PC-3 (cell line): ENCODE measurements around the gene SENP5.

ENCODE experiments used
- EZH2 ChIP-seq: fragments of 300-600 bp; sonication (generic); IDR thresholded peaks from one replicate; pipeline ENCODE4 v1.6.1; 2017; ENCODE audit warnings: antibody characterized with exemption, mild to moderate bottlenecking, low read length; ENCODE audit not compliant: unreplicated experiment
- TF ChIP-seq, protein P1 (sequence below): fragments of 300-600 bp; sonication (generic); conservative IDR thresholded peaks from 2 replicates; pipeline ENCODE4 v1.5.1; 2017; ENCODE audit warnings: antibody characterized with exemption, low read depth, mild to moderate bottlenecking, low read length

DNA sequence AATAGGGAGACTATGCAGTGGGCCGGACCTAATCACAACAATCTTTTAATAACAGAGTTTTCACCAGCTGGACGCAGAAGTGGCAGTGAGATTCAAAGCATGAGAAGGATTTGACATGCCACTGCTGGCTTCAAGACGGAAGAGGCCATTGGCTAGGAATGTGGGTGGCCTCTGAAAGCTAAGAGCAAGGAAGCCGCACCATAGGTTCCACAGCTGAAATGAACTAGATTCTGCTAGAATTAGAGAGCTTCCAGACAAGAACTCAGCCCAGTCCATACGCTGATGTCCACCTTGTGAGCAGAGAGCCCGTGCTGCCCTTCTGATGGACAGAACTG, 81.5 kb downstream of the SENP5 start:
- TF ChIP-seq, protein P1, sequence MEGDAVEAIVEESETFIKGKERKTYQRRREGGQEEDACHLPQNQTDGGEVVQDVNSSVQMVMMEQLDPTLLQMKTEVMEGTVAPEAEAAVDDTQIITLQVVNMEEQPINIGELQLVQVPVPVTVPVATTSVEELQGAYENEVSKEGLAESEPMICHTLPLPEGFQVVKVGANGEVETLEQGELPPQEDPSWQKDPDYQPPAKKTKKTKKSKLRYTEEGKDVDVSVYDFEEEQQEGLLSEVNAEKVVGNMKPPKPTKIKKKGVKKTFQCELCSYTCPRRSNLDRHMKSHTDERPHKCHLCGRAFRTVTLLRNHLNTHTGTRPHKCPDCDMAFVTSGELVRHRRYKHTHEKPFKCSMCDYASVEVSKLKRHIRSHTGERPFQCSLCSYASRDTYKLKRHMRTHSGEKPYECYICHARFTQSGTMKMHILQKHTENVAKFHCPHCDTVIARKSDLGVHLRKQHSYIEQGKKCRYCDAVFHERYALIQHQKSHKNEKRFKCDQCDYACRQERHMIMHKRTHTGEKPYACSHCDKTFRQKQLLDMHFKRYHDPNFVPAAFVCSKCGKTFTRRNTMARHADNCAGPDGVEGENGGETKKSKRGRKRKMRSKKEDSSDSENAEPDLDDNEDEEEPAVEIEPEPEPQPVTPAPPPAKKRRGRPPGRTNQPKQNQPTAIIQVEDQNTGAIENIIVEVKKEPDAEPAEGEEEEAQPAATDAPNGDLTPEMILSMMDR = no peak
- TF ChIP-seq EZH2 = no peak
